PFSK-1 (cell line): ENCODE data around the gene NAV2.

Source experiments
- FOXP2 ChIP-seq: optimal IDR thresholded peaks from 2 replicates; pipeline ENCODE3; 2011; ENCODE audit warnings: borderline replicate concordance, control low read depth, inconsistent platforms; ENCODE audit not compliant: insufficient read depth; ENCODE audit errors: extremely low read length, extremely low read depth
- POLR2AphosphoS5 ChIP-seq: IDR thresholded peaks from 2 replicates; pipeline ENCODE4 v1.6.1; 2012; ENCODE audit warnings: low read depth, mild to moderate bottlenecking, control low read depth, low read length, moderate library complexity
- REST ChIP-seq, 2 experiments: IDR thresholded peaks; 2 replicates each; pipeline versions ENCODE4 v1.6.1 to v1.8.0; 2011 to 2012; ENCODE audit warnings: low read depth in 2 of 2, low read length in 2 of 2, control low read depth in 1 of 2, inconsistent platforms in 1 of 2, mild to moderate bottlenecking in 1 of 2, moderate library complexity in 1 of 2; ENCODE audit not compliant: insufficient read depth in 1 of 2
- SIN3A ChIP-seq: IDR thresholded peaks from 2 replicates; pipeline ENCODE4 v1.6.1; 2012; ENCODE audit warnings: mild to moderate bottlenecking, low read length, moderate library complexity, borderline replicate concordance; ENCODE audit not compliant: insufficient read depth
- TAF1 ChIP-seq: IDR thresholded peaks from 2 replicates; pipeline ENCODE4 v1.6.1; 2012; ENCODE audit warnings: low read length, control low read depth, borderline replicate concordance; ENCODE audit not compliant: insufficient read depth

GRCh38 chr11:19789245-19789644 is 76.6 kb downstream of the NAV2 start:
- TF ChIP-seq POLR2AphosphoS5 = no peak
- TF ChIP-seq TAF1 = no peak
- no peak for TF ChIP-seq REST (IDR thresholded peaks at IDR 0.05; ENCODE audit: insufficient read depth in 1 of 2, low read depth in 2 of 2, low read length in 2 of 2)
- no peak for TF ChIP-seq SIN3A
- no peak for TF ChIP-seq FOXP2
